NT2/D1 (cell line): Measurements from ENCODE around the gene SEMA4C.

Experiments used
- DNase-seq: peaks from one replicate; pipeline ENCODE4 v3.0.0-alpha.2; 2011; ENCODE audit warnings: low read depth, low spot score
- H3K27me3 ChIP-seq: 2 replicates; pipeline ENCODE4 v1.6.0; 2011; ENCODE audit warnings: mild to moderate bottlenecking; ENCODE audit not compliant: insufficient read length, insufficient read depth
- H3K36me3 ChIP-seq: 2 replicates; pipeline ENCODE4 v1.6.1; 2011; ENCODE audit warnings: mild to moderate bottlenecking, low read length, mixed read lengths; ENCODE audit not compliant: insufficient read depth, insufficient read length
- H3K4me1 ChIP-seq: 2 replicates; pipeline ENCODE4 v1.5.1; 2011; ENCODE audit not compliant: insufficient read depth, insufficient read length
- H3K4me3 ChIP-seq: 2 replicates; pipeline ENCODE4 v1.5.1; 2011; ENCODE audit warnings: low read depth; ENCODE audit not compliant: insufficient read length
- H3K9ac ChIP-seq: 2 replicates; pipeline ENCODE4 v1.6.0; 2011; ENCODE audit warnings: low read depth; ENCODE audit not compliant: insufficient read length
- H3K9me3 ChIP-seq: 2 replicates; pipeline ENCODE4 v1.5.1; 2011; ENCODE audit warnings: mild to moderate bottlenecking, low read length; ENCODE audit not compliant: insufficient read depth
- SUZ12 ChIP-seq: IDR thresholded peaks from 2 replicates; pipeline ENCODE4 v1.6.1; 2011; ENCODE audit not compliant: insufficient read length, insufficient read depth; ENCODE audit errors: extremely low read depth
- YY1 ChIP-seq: IDR thresholded peaks from 2 replicates; pipeline ENCODE4 v1.6.1; 2011; ENCODE audit not compliant: insufficient read length, insufficient read depth
- ZNF274 ChIP-seq: IDR thresholded peaks from 2 replicates; pipeline ENCODE4 v1.6.1; 2011; ENCODE audit warnings: mild to moderate bottlenecking, low read depth, low read length

Gene SEMA4C

GRCh38 chr2:96897491-96898134 lies 27.7 kb upstream of the SEMA4C start:
- Histone ChIP-seq H3K9ac (no peak overlapping the region), H3K4me3 (no peak overlapping the region), H3K4me1 (peaks cover 18% of the 10 kb centered on the region), H3K36me3 (no peaks in the 10 kb centered on the region), H3K9me3 (no peaks in the 10 kb centered on the region), H3K27me3 (peaks cover 2% of the 10 kb centered on the region)
- TF ChIP-seq SUZ12 (no peak), ZNF274 (no peak)
- DNase-seq = no peak

GRCh38 chr2:96895746-96896651 lies 26.1 kb upstream of the SEMA4C start:
- no peak overlapping the region for H3K9ac ChIP-seq
- no peaks in the 10 kb centered on the region for H3K36me3 ChIP-seq
- no peak for DNase-seq
- H3K4me3 ChIP-seq = no peak overlapping the region
- peaks cover 26% of the 10 kb centered on the region for H3K4me1 ChIP-seq
- no peaks in the 10 kb centered on the region for H3K9me3 ChIP-seq
- H3K27me3 ChIP-seq = peaks cover 6% of the 10 kb centered on the region
- TF ChIP-seq SUZ12 = no peak
- no peak for TF ChIP-seq YY1
- no peak for TF ChIP-seq ZNF274

DNA sequence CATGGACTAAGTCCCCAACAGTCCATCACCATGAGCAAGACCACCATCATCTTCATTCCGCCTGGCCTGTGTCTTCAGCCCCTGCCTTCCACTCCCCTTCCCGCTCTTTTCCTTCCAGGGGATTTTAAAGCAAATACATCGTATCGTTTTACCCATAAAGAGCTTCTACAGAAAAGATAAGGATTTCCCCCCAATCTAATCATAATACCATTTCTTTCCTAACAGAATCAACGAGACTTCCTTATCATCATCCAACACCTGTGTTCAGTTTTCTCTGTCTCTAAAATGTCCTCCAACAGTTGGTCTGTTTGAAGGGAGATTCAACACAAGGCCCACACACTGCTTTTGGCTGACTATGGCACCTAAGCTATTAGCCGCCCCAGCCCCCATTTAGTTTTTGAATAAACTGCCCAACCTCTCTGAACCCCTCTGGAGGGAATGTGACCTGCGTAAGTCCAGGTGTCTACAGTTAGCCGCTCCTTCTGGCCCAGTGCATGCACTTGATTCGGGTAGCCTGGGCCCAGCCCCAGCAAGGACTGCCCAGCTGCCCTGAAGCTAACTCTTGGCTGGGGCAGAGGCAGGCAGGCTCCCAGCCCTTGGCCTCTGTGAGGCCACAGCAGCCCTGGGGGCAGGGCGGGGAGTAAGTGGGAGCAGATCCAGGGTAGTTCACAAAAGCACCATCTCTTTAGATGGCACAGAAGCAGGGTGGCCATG lies 25.3 kb upstream of the SEMA4C start:
- no peak for DNase-seq
- peaks cover 25% of the 10 kb centered on the region for H3K4me1 ChIP-seq
- no peaks in the 10 kb centered on the region for H3K36me3 ChIP-seq
- no peak for TF ChIP-seq ZNF274
- TF ChIP-seq YY1 = no peak
- no peak overlapping the region for H3K9ac ChIP-seq
- H3K27me3 ChIP-seq = peaks cover 6% of the 10 kb centered on the region
- H3K4me3 ChIP-seq = no peak overlapping the region
- H3K9me3 ChIP-seq = no peaks in the 10 kb centered on the region

DNA sequence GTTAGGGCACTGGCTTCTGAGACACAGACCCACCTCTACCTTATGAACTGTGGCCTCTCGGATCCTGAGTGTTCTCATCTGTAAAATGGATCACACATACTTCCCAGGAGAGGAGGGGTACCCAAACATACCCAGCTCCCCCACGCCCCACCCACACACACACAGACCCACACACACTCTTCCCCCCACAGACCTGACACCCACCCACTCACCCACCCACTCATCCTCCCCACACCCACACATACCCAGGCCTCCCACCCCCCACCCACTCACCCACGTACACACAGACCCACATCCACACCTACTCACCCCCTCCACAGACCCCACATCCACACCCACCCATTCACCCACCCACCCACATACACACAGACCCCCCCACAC lies 24.3 kb upstream of the SEMA4C start:
- no peaks in the 10 kb centered on the region for H3K9me3 ChIP-seq
- no peak overlapping the region for H3K9ac ChIP-seq
- TF ChIP-seq YY1 (no peak), SUZ12 (no peak)
- H3K27me3 ChIP-seq = peaks cover 6% of the 10 kb centered on the region
- H3K36me3 ChIP-seq = no peaks in the 10 kb centered on the region
- peaks cover 21% of the 10 kb centered on the region for H3K4me1 ChIP-seq
- DNase-seq = no peak
- no peak overlapping the region for H3K4me3 ChIP-seq

- Histone ChIP-seq H3K36me3 (no peaks in the 10 kb centered on the region), H3K9me3 (no peaks in the 10 kb centered on the region), H3K4me3 (no peak overlapping the region), H3K27me3 (peaks cover 6% of the 10 kb centered on the region), H3K4me1 (peaks cover 20% of the 10 kb centered on the region), H3K9ac (no peak overlapping the region)
- no peak for DNase-seq
- no peak for TF ChIP-seq ZNF274
- no peak for TF ChIP-seq SUZ12
- TF ChIP-seq YY1 = no peak
These were observed 23.6 kb upstream of the SEMA4C start for GRCh38 chr2:96893289-96894150.

DNA sequence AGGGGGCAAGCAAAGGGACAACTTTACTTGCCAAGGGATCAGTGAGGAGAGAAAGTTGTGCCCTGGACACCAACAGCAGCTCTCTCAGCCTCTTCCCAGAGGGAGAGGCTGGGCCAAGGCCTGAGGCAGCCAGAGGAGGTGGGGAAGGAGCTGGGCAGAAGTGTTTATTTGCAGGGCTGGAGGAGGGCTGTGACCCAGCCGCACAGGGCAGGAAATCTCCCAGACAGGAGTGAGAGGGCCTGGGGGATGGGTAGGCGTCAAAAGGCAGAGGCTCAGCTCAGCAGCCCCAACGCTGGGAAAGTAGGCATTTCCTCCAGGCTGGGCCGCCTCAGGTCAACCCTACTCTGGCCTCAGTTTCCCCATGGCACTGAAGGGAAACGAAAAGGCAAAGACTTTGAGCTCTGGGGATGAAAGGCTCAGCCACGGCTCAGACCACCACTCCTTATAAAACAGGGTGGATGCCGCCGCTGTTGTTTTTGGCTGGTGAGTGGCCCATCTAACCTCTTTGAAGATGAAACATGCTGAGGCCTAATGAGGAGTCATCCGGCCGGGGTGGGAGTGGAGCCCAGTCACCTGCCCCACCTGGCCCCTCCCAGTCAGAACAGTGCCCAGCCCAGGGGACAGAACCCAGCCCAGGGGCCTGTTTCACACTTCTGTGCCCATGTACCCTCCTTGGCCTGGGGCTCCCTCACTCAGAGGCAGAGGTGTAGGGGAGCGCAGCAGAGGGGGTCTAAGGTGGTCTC lies 21.9 kb upstream of the SEMA4C start:
- H3K9me3 ChIP-seq = no peaks in the 10 kb centered on the region
- DNase-seq = no peak
- no peak overlapping the region for H3K9ac ChIP-seq
- no peak for TF ChIP-seq YY1
- TF ChIP-seq ZNF274 = no peak
- no peak for TF ChIP-seq SUZ12
- H3K4me3 ChIP-seq = no peak overlapping the region
- H3K36me3 ChIP-seq = no peaks in the 10 kb centered on the region
- H3K27me3 ChIP-seq = peaks cover 4% of the 10 kb centered on the region
- H3K4me1 ChIP-seq = peaks cover 29% of the 10 kb centered on the region
